ENCODE data around the gene ARHGEF2.

GRCh38 chr1:155944444-155944799 is 33.9 kb downstream of the ARHGEF2 start:
- TF ChIP-seq CTCF (IDR thresholded peaks at IDR 0.05 in 4 of 5, conservative IDR thresholded peaks at IDR 0.05 in 1 of 5) (no peak), POLR2A (IDR thresholded peaks at IDR 0.05) (no peak)
